Heart right ventricle (tissue), 16 donors: ENCODE data around the gene NCSTN. TPM values are rescaled to one million over a fixed set of nuclear protein-coding genes. Genes with fewer than 3 reads are reported as not detected.

Experiments used
- ATAC-seq, 8 donors: fragments of 200-7000 bp; cut with Tn5 transposase; one replicate each; pipeline ENCODE4 v1.9.1; 2020; ENCODE audit warnings: mild to moderate bottlenecking in 8 of 8, moderate library complexity in 8 of 8, moderate number of reproducible peaks in 1 of 8
- DNase-seq, 2 donors: peaks; one replicate each; pipeline ENCODE4 v3.0.0-alpha.2; 2020
- H3K27ac ChIP-seq, 10 donors: fragments of 200-600 bp; sonication (generic) in 2 of 10; one replicate each; pipeline versions ENCODE4 v1.5.0 to v1.8.0; 2020 to 2022; ENCODE audit warnings: mild to moderate bottlenecking in 3 of 10
- H3K27me3 ChIP-seq, 7 donors: fragments of 200-600 bp; one replicate each; pipeline ENCODE4 v1.8.0; 2021 to 2022; ENCODE audit warnings: mild to moderate bottlenecking in 2 of 7
- H3K36me3 ChIP-seq, 9 donors: fragments of 200-600 bp; sonication (generic) in 1 of 9; one replicate each; pipeline versions ENCODE4 v1.5.0 to v1.8.0; 2020 to 2022; ENCODE audit warnings: mild to moderate bottlenecking in 2 of 9
- H3K4me1 ChIP-seq, 9 donors: fragments of 200-600 bp; sonication (generic) in 1 of 9; one replicate each; pipeline versions ENCODE4 v1.5.0 to v1.8.0; 2020 to 2022; ENCODE audit warnings: mild to moderate bottlenecking in 4 of 9
- H3K4me3 ChIP-seq, 10 donors: fragments of 200-600 bp; sonication (generic) in 2 of 10; one replicate each; pipeline versions ENCODE4 v1.5.0 to v1.8.0; 2020 to 2022; ENCODE audit warnings: mild to moderate bottlenecking in 7 of 10, moderate library complexity in 2 of 10
- H3K9me3 ChIP-seq, 11 donors: fragments of 200-600 bp in 10 of 11; sonication (generic) in 2 of 11; one replicate each; pipeline versions ENCODE4 v1.5.0 to v1.8.0; 2013 to 2022; ENCODE audit warnings: mild to moderate bottlenecking in 2 of 11, control low read depth in 1 of 11, moderate library complexity in 1 of 11
- WGBS, 2 donors: extraction: QIAGEN DNeasy Blood & Tissue Kit; methylation state at CpG; one replicate each; pipeline ENCODE4 v1.1.7; 2013; ENCODE audit warnings: inconsistent platforms in 1 of 2; 5-methylcytosine and 5-hydroxymethylcytosine counted together
- intact Hi-C, 10 donors: fragments of 100-400 bp; cut with DNase I; formaldehyde crosslinking; loops; one replicate each; pipeline versions ENCODE4 v1.11.1 to v1.14.2; 2022
- long read RNA-seq, 3 donors: library from polyadenylated mRNA; unstranded; transcript quantifications; one replicate each; pipeline ENCODE4 v2.0.0, GENCODE V29; 2020 to 2021
- polyA plus RNA-seq, 2 donors: library from polyadenylated mRNA; stranded (reverse); fragments of 200-250 nt; gene quantifications; one replicate each; pipeline ENCODE4 v1.2.3, GENCODE V29; 2013
- total RNA-seq, 10 donors: library from RNA; stranded (reverse); fragmentation: NEBNext Ultra II Directional in 3 of 10; extraction: Animal tissue kit (Norgen Biotek cat#: 25700) in 3 of 10; gene quantifications; one replicate each; pipeline versions ENCODE4 v1.2.1 to v1.2.4, GENCODE V29; 2021 to 2023
- TF ChIP-seq, protein P1 (sequence below), 9 donors: fragments of 200-600 bp; sonication (generic) in 2 of 9; IDR thresholded peaks; one replicate each; pipeline versions ENCODE4 v1.5.0 to v1.8.0; 2021 to 2022; ENCODE audit warnings: antibody characterized with exemption in 9 of 9, mild to moderate bottlenecking in 5 of 9, moderate library complexity in 1 of 9
- donor health status: Arrhythmogenic right ventricular cardiomyopathy.
- donor health status: ischemic (EF 13 %, LVEDD 7.1; RV severe dilation, severe dysfunction).
- donor health status: healthy with polysubstance abuse.
- donor health status: DM: no; HTN: yes; CAD: no.
- donor health status: DM: no; HTN: no; CAD: no.
- donor health status: ischemic (EF 25% LVEDD 6.9; RV normal size, moderate dysfunction).
- donor health status: ischemic (EF 25% LVEDD 5.7; RV mildly dilated, moderate dysfunction).
- donor health status: healthy.
- donor health status: DM: yes; HTN: yes; CAD: no.
- donor health status: Ischemic cardiomyopathy.
- donor health status: ischemic (EF 35%, LVEDD 5.7; RV mildly dilated, moderate dysfunction).
- donor health status: nonischemic (EF 11% LVEDD 7.7; RV severe dilation, severe dysfunction).
- donor health status: DM: yes; HTN: yes; CAD: no.
- donor health status: PGD.
- donor health status: ischemic (EF 29% LVEDD 5.4; RV normal size, mild dysfunction).
- donor health status: nonischemic (EF 23%, LVEDD 6.1; RV moderate dilation, normal function).

The NCSTN gene
- total RNA-seq (10 to 100 TPM; 59.5 to 87.9 (median 71.2) TPM), polyA plus RNA-seq (10 to 100 TPM; 40.2 to 44.2 TPM)
- long read RNA-seq, donor 1, transcript NCSTN-201 (17 exons, 2,936 nt): major isoform, 7 of 17 reads
- long read RNA-seq, donor 1, partial matches to known transcripts: 9 of 17 reads
- long read RNA-seq, donor 1, other reads (novel, unspliced or antisense): 1 of 17 reads
- long read RNA-seq, donor 2, transcript NCSTN-201 (17 exons, 2,936 nt): major isoform, 6 of 13 reads
- long read RNA-seq, donor 2, partial matches to known transcripts: 7 of 13 reads
- long read RNA-seq, donor 2, other reads (novel, unspliced or antisense): 0 of 13 reads
- long read RNA-seq, donor 3, transcript NCSTN-201 (17 exons, 2,936 nt): major isoform, 12 of 19 reads
- long read RNA-seq, donor 3, partial matches to known transcripts: 4 of 19 reads
- long read RNA-seq, donor 3, other reads (novel, unspliced or antisense): 3 of 19 reads

DNA sequence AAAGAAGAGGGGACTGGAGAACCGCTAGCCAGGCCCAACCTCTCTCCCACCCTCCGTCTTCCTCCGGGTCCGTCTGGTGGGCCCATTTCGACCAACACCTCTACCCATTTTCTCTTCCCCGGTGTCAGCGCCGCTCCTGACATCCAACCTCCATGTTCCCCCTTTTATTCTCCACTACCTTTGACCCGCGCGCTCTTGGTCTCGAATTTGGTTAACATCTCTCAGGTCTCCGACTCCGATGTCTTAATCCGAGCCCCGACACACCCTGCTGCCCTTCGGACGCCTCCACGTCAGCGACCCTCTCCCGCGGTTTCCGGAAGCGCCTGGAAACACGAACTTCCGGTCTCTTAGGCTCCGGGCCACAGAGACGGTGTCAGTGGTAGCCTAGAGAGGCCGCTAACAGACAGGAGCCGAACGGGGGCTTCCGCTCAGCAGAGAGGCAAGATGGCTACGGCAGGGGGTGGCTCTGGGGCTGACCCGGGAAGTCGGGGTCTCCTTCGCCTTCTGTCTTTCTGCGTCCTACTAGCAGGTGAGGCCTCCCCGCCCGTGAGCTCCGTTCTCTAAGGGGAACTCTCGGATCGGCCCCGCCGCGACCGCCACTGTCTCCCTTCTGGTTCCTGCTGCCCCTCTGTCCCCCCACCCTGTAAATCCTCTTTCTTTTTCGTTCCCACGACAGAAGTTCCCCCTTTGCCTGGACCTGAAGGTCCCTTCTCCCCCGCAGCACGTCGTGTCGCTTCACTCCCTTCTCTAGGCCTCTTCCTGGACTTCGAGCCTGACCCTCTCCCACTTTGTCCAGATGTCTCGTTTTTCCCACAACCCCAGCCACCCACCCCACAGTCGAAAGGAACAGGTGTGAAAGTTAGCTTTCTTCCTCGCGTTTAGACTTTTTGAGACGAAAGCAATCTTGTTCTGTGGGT, at the start of gene NCSTN, which contains the start of gene COPA:
TSS of gene NCSTN (plus strand) at position 431 of the 917 bp plus-strand sequence. CDS start at position 445, 14 bp downstream.
TSS of gene COPA (minus strand) at position 298 of the 917 bp plus-strand sequence. CDS start at position 218, 80 bp downstream.
- TF ChIP-seq, protein P1, sequence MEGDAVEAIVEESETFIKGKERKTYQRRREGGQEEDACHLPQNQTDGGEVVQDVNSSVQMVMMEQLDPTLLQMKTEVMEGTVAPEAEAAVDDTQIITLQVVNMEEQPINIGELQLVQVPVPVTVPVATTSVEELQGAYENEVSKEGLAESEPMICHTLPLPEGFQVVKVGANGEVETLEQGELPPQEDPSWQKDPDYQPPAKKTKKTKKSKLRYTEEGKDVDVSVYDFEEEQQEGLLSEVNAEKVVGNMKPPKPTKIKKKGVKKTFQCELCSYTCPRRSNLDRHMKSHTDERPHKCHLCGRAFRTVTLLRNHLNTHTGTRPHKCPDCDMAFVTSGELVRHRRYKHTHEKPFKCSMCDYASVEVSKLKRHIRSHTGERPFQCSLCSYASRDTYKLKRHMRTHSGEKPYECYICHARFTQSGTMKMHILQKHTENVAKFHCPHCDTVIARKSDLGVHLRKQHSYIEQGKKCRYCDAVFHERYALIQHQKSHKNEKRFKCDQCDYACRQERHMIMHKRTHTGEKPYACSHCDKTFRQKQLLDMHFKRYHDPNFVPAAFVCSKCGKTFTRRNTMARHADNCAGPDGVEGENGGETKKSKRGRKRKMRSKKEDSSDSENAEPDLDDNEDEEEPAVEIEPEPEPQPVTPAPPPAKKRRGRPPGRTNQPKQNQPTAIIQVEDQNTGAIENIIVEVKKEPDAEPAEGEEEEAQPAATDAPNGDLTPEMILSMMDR (IDR thresholded peaks at IDR 0.05): peak in 3 of 9 donors; percentile 8 to 19 (median 15)
- H3K36me3 ChIP-seq: peaks cover 0 to 57% (median 17%) of the 10 kb centered on the region in 9 donors
- no peaks in the 10 kb centered on the region for H3K9me3 ChIP-seq
- WGBS, 2 donors: 0% methylated on average over 58 of the region's 58 CpGs
- ATAC-seq (peak; percentile 98 to 100 (median 99)), DNase-seq (peak; percentile 90 to 96)
- H3K27me3 ChIP-seq: no peaks in the 10 kb centered on the region
- intact Hi-C loops: loop anchor here in 2 of 10 donors (2.0 to 5.0 kb wide), 3 partner anchors 36 to 264 kb away; partner anchors contain the start of gene VANGL2 (in 1 of the 2)
- peaks cover 0 to 77% (median 41%) of the 10 kb centered on the region in 9 donors for H3K4me1 ChIP-seq
- peak within 1 kb of the TSS; percentile 51 to 97 (median 90) for H3K27ac ChIP-seq
- H3K4me3 ChIP-seq: peak within 1 kb of the TSS; percentile 63 to 96 (median 82)

DNA sequence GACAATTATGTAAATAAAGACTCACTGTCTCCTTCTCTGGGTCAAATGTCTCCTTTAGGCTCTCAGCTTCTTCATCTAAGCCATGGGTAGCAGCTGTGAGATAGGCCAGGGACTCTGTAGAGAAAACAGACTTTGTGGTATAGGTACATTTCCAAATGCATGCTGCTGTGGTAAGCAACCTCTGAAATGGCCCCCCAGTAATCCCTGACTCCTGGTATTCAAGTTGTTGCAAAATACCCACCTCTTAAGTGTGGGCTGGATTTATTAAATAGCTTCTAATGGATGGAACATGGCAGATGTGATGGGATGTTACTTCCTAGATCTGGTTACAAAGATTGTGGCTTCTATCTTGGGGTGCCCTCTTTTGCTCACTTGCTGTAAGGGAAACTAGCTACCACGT, 47.1 kb upstream of the NCSTN start:
- DNase-seq (no peak), ATAC-seq (no peak)
- Histone ChIP-seq H3K27ac (no peak overlapping the region), H3K36me3 (peaks cover 7 to 100% (median 87%) of the 10 kb centered on the region in 9 donors), H3K4me3 (no peak overlapping the region), H3K4me1 (peaks cover 0 to 3% (median 0%) of the 10 kb centered on the region in 9 donors), H3K9me3 (no peaks in the 10 kb centered on the region), H3K27me3 (no peaks in the 10 kb centered on the region)
- TF ChIP-seq, protein P1 (IDR thresholded peaks at IDR 0.05): no peak
- 96 to 100% methylated on average over 1 of the region's 1 CpG for WGBS, 2 donors
- intact Hi-C loops: loop anchor here in 3 of 10 donors (5.0 to 10.0 kb wide), 2 partner anchors 36 to 191 kb away; no protein-coding TSS in a partner anchor

DNA sequence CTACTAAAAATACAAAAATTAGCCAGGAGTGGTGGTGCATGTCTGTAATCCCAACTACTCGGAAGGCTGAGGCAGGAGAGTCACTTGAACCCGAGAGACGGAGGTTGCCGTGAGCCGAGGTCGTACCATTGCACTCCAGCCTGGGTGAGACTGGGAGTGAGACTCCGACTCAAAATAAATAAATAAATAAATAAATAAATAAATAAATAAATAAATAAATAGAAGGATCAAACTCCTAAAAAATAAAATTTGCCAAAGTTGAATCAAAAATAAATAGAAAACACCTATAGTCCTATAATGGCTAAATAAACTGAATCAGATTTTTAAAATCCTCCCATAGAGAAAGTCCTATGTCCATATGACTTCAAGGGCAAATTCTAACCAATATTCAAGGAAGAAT, 43.0 kb upstream of the NCSTN start:
- 83 to 89% methylated on average over 7 of the region's 7 CpGs for WGBS, 2 donors

More for the DNA sequence above, 43.0 kb upstream of the NCSTN start:
- intact Hi-C loops: no loop called here
- H3K4me1 ChIP-seq: no peaks in the 10 kb centered on the region
- peaks cover 0 to 100% (median 74%) of the 10 kb centered on the region in 9 donors for H3K36me3 ChIP-seq
- TF ChIP-seq, protein P1 (IDR thresholded peaks at IDR 0.05): no peak
- H3K27ac ChIP-seq: no peak overlapping the region
- no peaks in the 10 kb centered on the region for H3K9me3 ChIP-seq
- no peak overlapping the region for H3K4me3 ChIP-seq
- H3K27me3 ChIP-seq: no peaks in the 10 kb centered on the region
- no peak for DNase-seq
- no peak for ATAC-seq
